Activated naive CD8-positive, alpha-beta T cell (primary cell): Measurements from ENCODE around the gene TRIM9.

Experiments
- H3K27ac Mint-ChIP-seq: one replicate; pipeline ENCODE4 v1.8.0; 2021; ENCODE audit warnings: mixed read lengths
- H3K27me3 Mint-ChIP-seq: one replicate; pipeline ENCODE4 v1.8.0; 2021; ENCODE audit warnings: mixed read lengths
- H3K36me3 Mint-ChIP-seq: one replicate; pipeline ENCODE4 v1.8.0; 2021; ENCODE audit warnings: mixed read lengths
- H3K4me1 Mint-ChIP-seq: one replicate; pipeline ENCODE4 v1.8.0; 2021; ENCODE audit warnings: low read depth, mixed read lengths
- H3K4me3 Mint-ChIP-seq: one replicate; pipeline ENCODE4 v1.8.0; 2021; ENCODE audit warnings: mild to moderate bottlenecking, mixed read lengths
- H3K9me3 Mint-ChIP-seq: one replicate; pipeline ENCODE4 v1.8.0; 2021; ENCODE audit warnings: low read depth, mixed read lengths

TRIM9 gene

DNA sequence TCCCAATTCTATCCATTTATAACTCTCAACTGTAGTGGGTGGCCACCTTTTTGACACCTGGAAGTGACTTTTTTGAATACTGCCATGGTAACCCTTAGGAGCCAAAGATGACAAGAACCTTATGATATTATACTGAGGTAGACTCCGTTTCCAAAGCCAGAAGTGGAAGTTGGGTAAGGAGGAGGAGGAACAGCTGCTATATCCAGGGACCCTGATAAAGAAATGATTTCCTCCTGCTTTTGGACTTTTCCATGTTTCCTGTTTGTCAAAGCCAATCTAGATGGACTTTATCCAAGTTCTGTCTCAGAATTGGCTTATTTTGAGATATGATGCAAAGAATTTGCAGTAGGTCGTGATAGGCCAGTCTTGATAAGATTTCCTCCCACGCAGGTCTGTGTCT lies 14.3 kb downstream of the TRIM9 start:
- Mint-ChIP-seq H3K9me3 (no peaks in the 10 kb centered on the region), H3K27ac (no peak overlapping the region), H3K4me1 (no peaks in the 10 kb centered on the region), H3K4me3 (no peak overlapping the region), H3K36me3 (no peaks in the 10 kb centered on the region), H3K27me3 (peaks cover 1% of the 10 kb centered on the region)

DNA sequence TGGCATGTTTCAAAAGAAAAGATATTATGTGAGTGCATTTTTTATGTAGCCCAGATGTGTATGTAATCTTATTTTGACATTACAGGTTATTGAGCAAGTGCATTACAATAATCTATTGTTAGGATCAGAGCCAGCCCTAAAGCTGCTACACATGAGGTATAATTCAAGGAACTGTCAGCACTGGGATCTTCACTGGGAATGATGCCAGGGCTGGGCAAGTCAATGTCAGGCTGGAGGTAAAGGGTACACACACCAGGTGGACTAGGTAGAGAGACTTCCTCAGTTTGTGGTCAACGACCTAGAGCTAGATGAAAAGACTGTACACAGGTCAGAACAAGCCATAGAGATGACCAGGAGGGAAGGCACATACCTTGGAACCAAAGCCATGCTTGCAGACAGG lies 15.4 kb downstream of the TRIM9 start:
- no peaks in the 10 kb centered on the region for H3K36me3 Mint-ChIP-seq

DNA sequence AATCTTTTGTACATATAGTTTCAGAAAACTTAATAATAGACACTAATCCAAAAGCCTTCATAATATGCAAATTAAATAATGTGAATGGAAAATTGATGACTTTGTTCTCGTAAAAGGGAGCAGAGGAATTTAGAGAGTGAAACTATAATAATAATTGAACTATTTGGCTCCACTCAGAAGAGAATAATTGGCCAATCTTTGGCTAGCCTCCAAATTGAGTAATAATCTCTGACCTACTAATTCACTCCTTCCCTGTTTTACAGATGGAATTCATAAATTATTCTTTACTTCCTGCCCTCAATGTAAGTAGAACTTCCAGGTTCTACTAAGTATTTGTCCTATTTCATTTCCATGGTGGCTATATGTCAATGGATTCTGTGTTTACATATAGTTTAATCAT lies 15.8 kb downstream of the TRIM9 start:
- no peaks in the 10 kb centered on the region for H3K4me1 Mint-ChIP-seq
- H3K9me3 Mint-ChIP-seq: no peaks in the 10 kb centered on the region
- H3K27me3 Mint-ChIP-seq: peaks cover 1% of the 10 kb centered on the region
- H3K4me3 Mint-ChIP-seq: no peak overlapping the region
- H3K27ac Mint-ChIP-seq: no peak overlapping the region
- no peaks in the 10 kb centered on the region for H3K36me3 Mint-ChIP-seq

More for the DNA sequence above, 15.4 kb downstream of the TRIM9 start:
- Mint-ChIP-seq H3K4me1 (no peaks in the 10 kb centered on the region), H3K9me3 (no peaks in the 10 kb centered on the region), H3K27ac (no peak overlapping the region), H3K4me3 (no peak overlapping the region), H3K27me3 (peaks cover 1% of the 10 kb centered on the region)

DNA sequence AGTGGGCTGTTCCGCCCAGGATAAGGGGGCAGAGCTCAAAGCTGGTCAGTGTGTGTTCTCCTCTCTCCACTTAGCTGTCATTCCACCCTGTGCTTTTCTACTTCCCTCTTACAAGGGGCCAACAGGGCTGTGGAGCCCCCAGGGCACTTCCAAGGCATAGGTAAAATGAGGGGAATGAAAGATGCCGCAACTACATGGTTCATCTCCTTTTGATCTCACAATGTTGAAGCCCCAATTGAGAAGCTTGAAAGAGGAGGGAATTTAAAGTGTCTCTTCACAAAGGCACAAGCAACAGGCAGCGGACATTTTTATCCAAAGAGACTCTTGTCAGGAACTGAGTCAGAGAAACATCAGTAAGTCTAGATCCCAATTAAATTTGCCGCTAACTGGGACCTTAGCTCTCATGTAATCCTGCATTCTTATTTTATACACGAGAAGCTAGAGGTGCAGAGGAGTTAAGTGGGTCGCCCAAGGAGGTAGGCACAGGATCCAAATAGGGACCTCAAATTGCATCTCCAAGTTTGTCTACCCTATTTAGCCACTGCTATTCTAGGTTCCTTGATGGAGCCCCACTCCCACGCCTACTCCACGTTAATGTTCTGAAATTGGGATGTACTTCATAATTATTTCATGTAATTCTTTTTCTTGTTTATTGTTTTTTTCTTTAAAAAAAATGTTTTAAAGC lies 20.1 kb downstream of the TRIM9 start:
- H3K36me3 Mint-ChIP-seq: peaks cover 2% of the 10 kb centered on the region
- no peaks in the 10 kb centered on the region for H3K9me3 Mint-ChIP-seq
- peaks cover 1% of the 10 kb centered on the region for H3K27me3 Mint-ChIP-seq
- no peak overlapping the region for H3K27ac Mint-ChIP-seq
- no peaks in the 10 kb centered on the region for H3K4me1 Mint-ChIP-seq
- no peak overlapping the region for H3K4me3 Mint-ChIP-seq

DNA sequence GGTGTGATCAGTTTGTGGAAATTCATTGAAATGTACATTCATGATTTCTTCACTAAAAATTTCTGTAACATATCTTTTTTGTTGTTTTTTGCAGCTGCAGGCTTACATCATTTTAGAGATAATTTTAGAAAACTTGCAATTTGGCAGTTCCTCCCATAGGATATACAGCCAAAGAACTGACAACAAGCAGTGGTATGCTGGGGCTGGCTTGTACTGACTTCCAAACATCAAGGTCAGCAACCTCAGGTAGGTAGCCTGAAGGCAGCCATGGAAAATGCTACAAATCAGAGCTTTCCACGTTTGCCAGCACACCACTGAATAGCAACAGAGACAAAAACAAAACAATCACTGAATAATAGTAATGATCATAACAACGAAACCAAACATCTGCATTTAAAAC lies 21.2 kb downstream of the TRIM9 start:
- no peak overlapping the region for H3K27ac Mint-ChIP-seq
- no peak overlapping the region for H3K4me3 Mint-ChIP-seq
- peaks cover 3% of the 10 kb centered on the region for H3K36me3 Mint-ChIP-seq
- no peaks in the 10 kb centered on the region for H3K9me3 Mint-ChIP-seq
- no peaks in the 10 kb centered on the region for H3K4me1 Mint-ChIP-seq
- H3K27me3 Mint-ChIP-seq: peaks cover 3% of the 10 kb centered on the region

DNA sequence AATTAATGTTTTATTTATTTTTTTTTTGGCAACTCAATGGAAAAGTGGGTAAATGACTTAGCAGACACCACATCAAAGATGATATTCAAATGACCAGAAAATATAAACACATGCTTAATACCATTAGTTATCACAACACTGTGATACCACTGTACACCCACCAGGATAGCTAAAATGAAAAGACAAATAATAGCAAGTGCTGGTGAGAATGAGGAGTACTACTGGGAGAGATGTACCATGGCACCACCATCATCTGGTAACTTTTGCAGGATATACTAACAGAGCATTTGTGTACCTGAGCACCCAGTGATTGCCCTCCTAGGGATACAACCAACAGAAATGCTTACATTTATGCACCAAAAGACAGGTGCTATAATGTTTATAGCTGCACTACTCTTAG lies 21.9 kb downstream of the TRIM9 start:
- Mint-ChIP-seq H3K27me3 (peaks cover 3% of the 10 kb centered on the region), H3K27ac (no peak overlapping the region), H3K4me3 (no peak overlapping the region), H3K9me3 (no peaks in the 10 kb centered on the region), H3K36me3 (peaks cover 4% of the 10 kb centered on the region), H3K4me1 (no peaks in the 10 kb centered on the region)

DNA sequence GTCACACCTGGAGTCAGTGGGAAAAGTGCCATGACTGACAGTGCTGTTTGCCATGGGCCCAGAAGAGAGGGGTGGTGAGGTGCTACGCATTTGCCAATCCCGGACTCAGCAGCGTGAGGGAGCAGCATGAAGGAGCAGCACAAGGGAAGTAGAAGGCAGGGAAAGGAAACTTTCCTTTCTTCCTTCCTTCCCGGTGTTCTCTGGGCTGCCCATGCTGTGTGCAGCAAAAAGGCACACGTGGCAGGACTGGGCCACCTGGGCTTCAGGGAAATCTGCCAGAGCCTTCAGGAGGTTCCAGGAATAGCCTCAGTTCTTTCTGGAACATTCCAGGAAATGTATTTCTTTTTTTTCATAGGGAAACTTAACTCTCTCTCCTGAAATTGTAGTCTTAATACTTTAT lies 23.0 kb downstream of the TRIM9 start:
- Mint-ChIP-seq H3K27ac (no peak overlapping the region), H3K36me3 (peaks cover 4% of the 10 kb centered on the region), H3K27me3 (peaks cover 3% of the 10 kb centered on the region), H3K9me3 (no peaks in the 10 kb centered on the region), H3K4me3 (no peak overlapping the region), H3K4me1 (no peaks in the 10 kb centered on the region)

DNA sequence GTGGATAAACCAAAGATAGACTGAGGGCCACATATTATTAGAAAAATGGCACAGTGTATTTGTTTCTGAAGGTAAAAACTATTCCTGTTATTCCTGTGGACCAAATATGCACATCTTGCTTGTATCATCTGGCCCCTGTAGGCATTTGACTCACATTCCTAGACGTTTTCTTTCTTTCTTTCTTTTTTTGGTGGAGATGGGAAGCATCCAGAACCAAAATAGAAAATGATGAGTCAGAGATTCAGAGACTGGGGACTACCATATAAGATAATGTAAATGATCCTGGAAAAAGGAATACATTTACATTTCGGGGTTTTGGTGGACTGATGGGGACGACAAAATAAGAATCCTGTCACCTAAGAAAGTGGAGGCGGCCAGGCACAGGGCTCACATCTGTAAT lies 24.2 kb downstream of the TRIM9 start:
- no peak overlapping the region for H3K27ac Mint-ChIP-seq

DNA sequence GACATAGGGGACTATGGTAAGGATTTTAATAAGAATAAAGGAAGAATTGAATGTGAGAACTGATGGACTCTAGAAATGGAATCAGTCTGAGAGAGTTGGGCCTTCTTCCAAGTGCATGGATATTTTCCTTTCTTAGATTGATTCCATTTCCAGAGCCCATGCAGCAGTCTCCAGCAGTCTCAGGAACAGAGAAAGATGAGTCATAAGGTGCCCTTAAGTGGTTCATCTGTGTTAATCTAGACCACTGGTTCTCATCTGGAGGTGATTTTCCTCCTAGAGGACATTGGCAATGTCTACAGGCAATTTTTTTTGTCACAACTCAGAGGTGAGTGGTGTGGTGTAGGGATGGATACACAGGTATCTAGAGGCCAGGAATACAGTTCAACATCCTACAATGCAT lies 25.9 kb downstream of the TRIM9 start:
- Mint-ChIP-seq H3K36me3 (peaks cover 4% of the 10 kb centered on the region), H3K4me3 (no peak overlapping the region), H3K9me3 (no peaks in the 10 kb centered on the region), H3K4me1 (no peaks in the 10 kb centered on the region), H3K27me3 (peaks cover 2% of the 10 kb centered on the region), H3K27ac (no peak overlapping the region)

More for the DNA sequence above, 24.2 kb downstream of the TRIM9 start:
- H3K27me3 Mint-ChIP-seq: peaks cover 2% of the 10 kb centered on the region
- H3K4me3 Mint-ChIP-seq: no peak overlapping the region
- no peaks in the 10 kb centered on the region for H3K9me3 Mint-ChIP-seq
- H3K36me3 Mint-ChIP-seq: peaks cover 4% of the 10 kb centered on the region
- H3K4me1 Mint-ChIP-seq: no peaks in the 10 kb centered on the region

DNA sequence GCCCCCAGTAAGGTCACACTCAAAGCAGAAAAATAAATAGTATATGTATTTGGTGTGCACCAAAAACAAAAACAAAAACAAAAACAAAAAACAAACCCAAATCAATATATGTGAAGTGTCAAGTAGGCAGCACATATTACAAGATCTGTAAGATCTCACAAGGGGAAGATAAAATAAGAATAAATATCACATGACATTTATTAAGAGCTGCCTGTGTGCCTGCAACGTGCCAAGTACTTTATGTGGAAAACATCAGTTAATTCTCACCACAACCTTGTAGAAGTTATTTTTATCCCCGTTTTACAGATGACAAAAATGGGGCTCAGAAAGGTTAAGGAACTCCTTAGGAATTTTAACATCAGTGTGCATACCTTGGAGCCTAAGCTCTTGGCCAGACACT lies 26.6 kb downstream of the TRIM9 start:
- Mint-ChIP-seq H3K36me3 (peaks cover 4% of the 10 kb centered on the region), H3K4me1 (no peaks in the 10 kb centered on the region), H3K27me3 (peaks cover 2% of the 10 kb centered on the region), H3K9me3 (peaks cover 2% of the 10 kb centered on the region), H3K4me3 (no peak overlapping the region), H3K27ac (no peak overlapping the region)

DNA sequence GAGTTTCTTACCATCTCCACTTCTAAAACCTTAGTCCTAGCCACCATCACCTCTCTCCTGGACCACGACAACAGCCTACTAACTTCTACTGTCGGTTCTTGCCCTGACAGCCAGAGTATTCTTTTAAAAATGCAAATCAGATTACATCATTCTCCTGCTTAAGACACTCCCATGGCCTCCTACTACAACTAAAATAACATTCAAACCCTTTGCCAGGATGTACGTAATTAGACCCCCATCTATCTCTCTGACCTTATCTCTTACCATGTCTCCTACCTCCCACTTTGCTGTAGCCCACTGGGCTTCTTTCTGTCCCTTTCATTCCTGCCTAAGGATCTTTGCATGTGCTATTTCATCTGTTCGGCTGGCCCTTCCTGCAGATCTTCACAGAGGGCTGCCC lies 27.6 kb downstream of the TRIM9 start:
- Mint-ChIP-seq H3K27me3 (peaks cover 2% of the 10 kb centered on the region), H3K36me3 (peaks cover 10% of the 10 kb centered on the region), H3K27ac (no peak overlapping the region), H3K4me3 (no peak overlapping the region), H3K4me1 (no peaks in the 10 kb centered on the region), H3K9me3 (peaks cover 9% of the 10 kb centered on the region)

DNA sequence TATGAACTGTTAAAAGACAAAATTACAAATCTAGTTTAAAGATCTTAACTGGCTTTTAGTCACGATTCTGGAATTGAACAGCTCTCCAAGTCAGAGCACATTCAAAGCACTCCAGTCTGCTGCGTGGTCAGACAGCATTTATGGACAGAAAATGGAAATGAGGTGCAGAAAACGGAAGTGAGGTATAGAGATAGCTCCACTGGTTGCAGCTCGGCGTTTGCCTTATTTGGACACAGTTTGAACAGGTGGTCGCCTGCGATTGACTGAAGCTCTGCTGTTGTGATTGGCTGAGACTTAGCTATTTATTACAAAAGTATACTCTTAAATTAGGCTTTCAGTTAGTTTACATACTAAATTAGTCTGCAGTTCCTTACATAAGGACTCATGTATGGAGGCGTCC lies 28.3 kb downstream of the TRIM9 start:
- no peak overlapping the region for H3K27ac Mint-ChIP-seq
- H3K4me3 Mint-ChIP-seq: no peak overlapping the region
- peaks cover 2% of the 10 kb centered on the region for H3K27me3 Mint-ChIP-seq
- H3K4me1 Mint-ChIP-seq: no peaks in the 10 kb centered on the region
- H3K9me3 Mint-ChIP-seq: peaks cover 9% of the 10 kb centered on the region
- H3K36me3 Mint-ChIP-seq: peaks cover 10% of the 10 kb centered on the region

DNA sequence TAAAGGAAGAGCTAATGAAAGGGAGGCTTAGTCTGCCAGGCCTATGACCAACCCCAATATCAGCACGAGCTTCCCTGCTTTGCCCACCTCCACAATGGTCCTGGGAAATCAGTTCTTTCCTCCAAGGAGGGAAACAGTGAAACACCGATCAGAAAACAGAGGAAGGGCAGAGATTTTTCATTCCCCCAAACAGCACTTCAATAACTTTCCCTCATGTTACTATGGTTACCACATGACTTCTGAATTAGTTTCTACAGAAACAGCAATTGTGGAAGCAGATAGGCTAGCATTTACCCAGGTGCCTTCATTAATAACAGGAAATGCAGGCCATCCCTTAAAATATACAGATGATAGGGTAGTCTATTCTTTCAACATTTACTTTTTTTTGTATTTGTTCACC lies 35.9 kb downstream of the TRIM9 start:
- Mint-ChIP-seq H3K4me1 (no peaks in the 10 kb centered on the region), H3K9me3 (peaks cover 9% of the 10 kb centered on the region), H3K27ac (no peak overlapping the region), H3K27me3 (no peaks in the 10 kb centered on the region), H3K36me3 (peaks cover 6% of the 10 kb centered on the region), H3K4me3 (no peak overlapping the region)

DNA sequence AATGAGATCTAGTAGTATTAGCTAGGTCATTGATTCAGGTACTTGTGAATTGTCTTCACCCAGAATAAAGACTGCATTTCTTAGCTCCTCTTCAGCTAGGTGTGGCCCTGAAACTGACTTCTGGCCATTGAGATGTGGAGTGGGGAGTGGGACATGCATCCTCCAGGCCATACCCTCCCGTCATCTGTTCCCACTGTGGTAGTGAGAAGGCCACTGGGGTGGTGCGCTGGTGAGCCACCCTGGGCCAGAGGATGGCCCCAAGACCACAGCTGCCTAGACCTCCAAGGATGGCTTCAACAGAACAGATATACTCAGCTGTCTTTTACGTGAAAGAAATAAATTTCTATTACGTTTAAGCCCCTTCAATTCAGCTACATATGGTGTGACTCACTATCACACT lies 36.5 kb downstream of the TRIM9 start:
- no peak overlapping the region for H3K27ac Mint-ChIP-seq
- no peaks in the 10 kb centered on the region for H3K27me3 Mint-ChIP-seq
- H3K4me3 Mint-ChIP-seq: no peak overlapping the region
- peaks cover 8% of the 10 kb centered on the region for H3K9me3 Mint-ChIP-seq
- no peaks in the 10 kb centered on the region for H3K4me1 Mint-ChIP-seq
- peaks cover 6% of the 10 kb centered on the region for H3K36me3 Mint-ChIP-seq

DNA sequence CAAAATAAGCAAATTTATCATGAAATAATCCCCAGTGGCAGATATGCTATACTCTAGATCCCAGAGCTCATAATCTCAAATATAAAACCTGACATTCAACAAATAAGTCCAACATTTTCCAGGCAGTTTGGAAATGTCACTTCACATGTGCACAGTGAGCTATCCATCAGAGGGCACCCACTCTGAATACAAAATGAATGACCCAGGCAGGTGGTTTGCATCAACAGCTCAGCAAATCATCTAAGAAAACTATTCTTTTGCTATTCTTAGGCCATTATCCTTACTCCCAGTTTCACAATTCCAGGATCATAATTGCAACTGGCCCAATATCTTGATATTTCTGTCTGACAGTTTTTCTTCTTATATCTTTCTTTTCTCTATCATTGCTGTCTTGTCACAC lies 38.5 kb downstream of the TRIM9 start:
- H3K36me3 Mint-ChIP-seq: no peaks in the 10 kb centered on the region
- no peak overlapping the region for H3K4me3 Mint-ChIP-seq
- H3K27ac Mint-ChIP-seq: no peak overlapping the region

DNA sequence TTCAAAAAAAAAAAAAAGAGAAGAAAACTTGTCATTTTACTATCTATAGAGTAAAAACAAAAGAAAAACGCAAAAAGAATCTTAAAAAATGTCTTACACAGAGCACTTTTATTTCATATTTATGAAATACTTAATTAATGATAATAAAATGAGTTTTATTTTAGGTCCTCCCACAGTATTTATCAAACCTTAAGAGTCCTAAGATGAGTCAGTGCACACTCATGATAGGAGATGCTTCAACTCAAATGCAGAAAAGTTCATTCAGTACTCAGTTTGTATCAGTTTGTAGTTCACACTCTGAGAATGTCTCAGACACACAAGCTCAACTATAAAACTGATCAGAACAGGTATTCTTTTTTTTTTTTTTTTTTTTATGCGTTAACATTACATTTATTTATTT lies 41.7 kb downstream of the TRIM9 start:
- Mint-ChIP-seq H3K4me3 (no peak overlapping the region), H3K4me1 (no peaks in the 10 kb centered on the region), H3K27me3 (no peaks in the 10 kb centered on the region), H3K27ac (no peak overlapping the region), H3K36me3 (no peaks in the 10 kb centered on the region), H3K9me3 (no peaks in the 10 kb centered on the region)

More for the DNA sequence above, 38.5 kb downstream of the TRIM9 start:
- H3K4me1 Mint-ChIP-seq: no peaks in the 10 kb centered on the region
- no peaks in the 10 kb centered on the region for H3K27me3 Mint-ChIP-seq
- no peaks in the 10 kb centered on the region for H3K9me3 Mint-ChIP-seq
